GM18909 (cell line): ENCODE data around the gene BTNL2.
"Not testable (repeated sequence)": the region's sequence is repeated elsewhere in the genome, so short reads cannot be mapped to it uniquely, and the experiment has no call there.

Experiments used
- ATAC-seq: cut with Tn5 transposase; IDR thresholded peaks from one replicate; pipeline ENCODE4 v1.9.1; 2021; ENCODE audit warnings: mild to moderate bottlenecking; ENCODE audit not compliant: unreplicated experiment, poor library complexity

The BTNL2 gene

DNA sequence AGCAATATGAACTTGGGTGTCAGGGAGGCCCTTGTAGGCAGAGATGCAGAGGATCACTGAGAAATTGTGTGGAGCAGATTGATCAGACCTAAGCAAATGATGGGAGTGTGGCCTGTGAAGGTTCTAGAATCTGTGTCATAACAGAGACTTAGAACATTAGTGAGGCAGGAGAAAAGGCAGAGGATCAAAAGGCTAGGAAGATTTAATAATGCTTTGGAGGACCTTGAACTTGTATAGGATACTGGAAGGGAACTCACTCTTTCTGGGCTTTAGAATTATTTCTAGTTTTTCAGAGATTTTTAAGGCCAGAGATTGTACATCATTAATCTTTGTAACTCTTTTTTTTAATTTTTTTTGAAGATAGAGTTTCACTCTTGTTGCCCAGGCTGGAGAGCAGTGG is 35.2 kb downstream of the BTNL2 start, which contains the start of gene TSBP1:
Gene TSBP1 (minus strand): TSS at position 101 of the 400 bp plus-strand sequence. CDS start 197 bp downstream, outside the sequence.
- no peak for ATAC-seq

DNA sequence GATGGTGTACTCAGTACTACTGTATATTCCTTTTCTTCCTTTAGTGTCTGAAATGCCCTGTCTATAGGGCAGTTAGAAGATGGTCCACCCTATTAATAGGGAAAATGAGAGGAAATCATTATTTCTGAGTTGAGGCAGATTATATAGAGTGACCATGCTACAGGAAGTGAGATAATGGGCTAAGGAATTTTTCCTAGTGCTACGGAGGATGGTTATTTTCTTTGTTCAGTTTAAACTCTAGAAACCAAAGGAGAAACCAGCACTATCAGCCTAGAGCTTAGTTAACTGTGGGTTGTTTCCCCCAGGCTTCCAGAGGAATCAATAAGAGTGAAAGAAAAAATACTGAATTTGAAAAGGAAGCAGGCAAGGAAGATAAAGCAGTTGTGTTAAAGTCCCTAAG is 35.8 kb downstream of the BTNL2 start:
- ATAC-seq, result no peak

DNA sequence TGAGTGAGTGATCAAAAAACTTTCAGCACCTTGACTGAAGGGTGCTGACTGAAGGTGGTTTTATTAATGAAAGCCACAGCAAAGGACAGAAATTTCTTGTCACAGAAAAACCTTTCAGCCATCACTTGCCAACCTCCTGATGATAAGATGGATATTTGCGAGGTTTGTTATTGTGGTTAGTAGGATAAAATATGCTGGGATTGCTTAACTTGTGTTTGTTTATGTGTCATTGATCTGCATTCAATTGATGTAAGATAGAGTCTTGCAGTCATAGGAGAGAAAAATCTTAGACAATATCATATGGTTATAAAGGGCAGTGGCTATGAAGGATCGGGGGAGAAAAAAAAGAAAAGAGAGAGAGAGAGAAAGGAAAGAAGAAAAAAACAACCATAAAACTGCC is 36.5 kb downstream of the BTNL2 start:
- ATAC-seq, result no peak

DNA sequence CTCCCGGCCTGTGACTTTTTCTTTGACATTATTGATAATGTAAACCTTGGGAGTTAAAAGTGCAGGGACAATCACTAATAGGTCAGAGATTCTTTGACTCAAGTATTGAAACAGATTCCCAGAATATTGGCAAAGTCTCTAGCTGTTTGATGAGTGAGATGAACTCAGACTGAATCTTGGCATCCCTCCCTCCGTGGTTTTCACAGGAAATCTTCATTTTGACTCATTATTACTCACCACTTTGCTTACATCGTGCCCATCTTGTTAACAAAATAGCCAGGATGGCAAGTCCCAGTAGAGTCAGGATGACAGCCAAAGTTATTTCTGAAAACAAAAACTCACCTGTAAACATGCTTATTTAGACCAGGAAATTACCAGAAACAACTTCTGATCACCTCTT is 37.3 kb downstream of the BTNL2 start:
- no peak for ATAC-seq

DNA sequence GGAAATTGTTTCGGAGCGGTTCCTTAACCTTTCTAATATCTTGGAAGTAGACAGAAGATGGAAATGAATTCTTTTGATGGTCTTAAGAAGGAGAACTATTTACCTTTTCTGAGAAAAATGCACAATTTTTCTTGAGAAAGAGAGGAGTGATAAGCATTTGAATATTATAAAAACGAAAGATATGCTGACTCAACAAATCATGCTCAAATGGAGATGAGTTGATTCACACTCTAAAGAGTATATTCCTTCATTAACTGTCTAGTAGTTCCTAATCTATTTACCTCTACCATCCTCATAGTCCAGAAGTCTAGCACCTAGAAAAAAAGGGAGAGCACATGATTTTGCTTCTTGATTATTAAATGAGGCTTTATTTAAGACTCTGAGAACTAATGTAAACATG is 39.3 kb downstream of the BTNL2 start:
- ATAC-seq, result no peak

DNA sequence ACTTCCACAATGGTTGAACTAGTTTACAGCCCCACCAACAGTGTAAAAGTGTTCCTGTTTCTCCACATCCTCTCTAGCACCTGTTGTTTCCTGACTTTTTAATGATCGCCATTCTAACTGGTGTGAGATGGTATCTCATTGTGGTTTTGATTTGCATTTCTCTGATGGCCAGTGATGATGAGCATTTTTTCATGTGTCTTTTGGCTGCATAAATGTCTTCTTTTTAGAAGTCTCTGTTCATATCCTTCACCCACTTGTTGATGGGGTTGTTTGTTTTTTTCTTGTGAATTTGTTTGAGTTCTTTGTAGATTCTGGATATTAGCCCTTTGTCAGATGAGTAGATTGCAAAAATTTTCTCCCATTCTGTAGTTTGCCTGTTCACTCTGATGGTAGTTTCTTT is 47.8 kb downstream of the BTNL2 start:
- ATAC-seq, result not testable (repeated sequence)

DNA sequence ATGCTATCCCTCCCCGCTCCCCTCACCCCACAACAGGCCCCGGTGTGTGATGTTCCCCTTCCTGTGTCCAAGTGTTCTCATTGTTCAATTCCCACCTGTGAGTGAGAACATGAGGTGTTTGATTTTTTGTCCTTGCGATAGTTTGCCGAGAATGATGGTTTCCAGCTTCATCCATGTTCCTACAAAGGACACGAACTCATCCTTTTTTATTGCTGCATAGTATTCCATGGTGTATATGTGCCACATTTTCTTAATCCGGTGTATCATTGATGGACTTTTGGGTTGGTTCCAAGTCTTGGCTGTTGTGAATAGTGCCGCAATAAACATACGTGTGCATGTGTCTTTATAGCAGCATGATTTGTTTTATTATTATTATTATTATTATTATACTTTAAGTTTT is 48.4 kb downstream of the BTNL2 start:
- ATAC-seq, result not testable (repeated sequence)

DNA sequence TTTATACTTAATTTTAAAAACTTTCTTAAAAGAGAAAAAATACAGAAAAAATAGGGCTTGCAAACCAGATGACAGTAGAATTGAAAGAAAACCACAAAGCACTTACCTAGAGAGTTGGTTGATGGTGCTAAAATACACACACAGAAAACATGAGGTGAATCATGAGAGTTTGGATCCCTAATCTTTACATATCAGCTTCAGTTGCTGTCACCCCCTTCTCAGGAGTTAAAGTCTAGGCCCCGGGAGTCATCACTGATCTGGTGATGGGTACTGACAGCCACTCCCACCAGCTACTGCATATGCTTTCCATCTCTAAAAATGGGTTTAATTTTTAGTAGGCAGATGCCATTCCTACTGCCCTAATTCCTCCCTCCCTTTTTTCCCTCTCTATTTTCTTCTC is 52.0 kb downstream of the BTNL2 start:
- no peak for ATAC-seq

DNA sequence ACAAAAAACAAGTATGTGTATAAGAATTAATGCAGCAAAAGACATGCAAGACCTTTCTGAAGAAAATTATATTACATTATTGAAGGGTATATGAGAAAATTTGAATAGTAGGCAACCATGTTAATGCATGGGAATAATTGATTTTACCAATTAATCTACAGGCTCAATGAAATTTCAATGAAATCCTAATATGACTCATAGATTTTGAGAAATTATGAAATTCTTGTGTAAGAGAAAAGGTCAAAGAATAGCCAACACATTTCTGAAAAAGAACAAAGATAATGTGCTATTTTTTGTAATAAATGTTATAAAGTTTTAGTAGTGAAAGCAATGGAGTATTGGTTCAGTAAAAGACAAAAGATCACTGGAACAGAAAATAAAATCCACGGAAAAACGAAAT is 53.6 kb downstream of the BTNL2 start:
- ATAC-seq, result no peak
